RWPE1 (cell line): ENCODE measurements around the gene UQCC2.

Experiments
- CTCF ChIA-PET: fragments of 350-600 bp; sonication (Branson Sonifier 250); formaldehyde crosslinking; extraction: SDS; loops from one replicate; lab custom pipeline; 2021; lab: Yijun Ruan, JAX
- POLR2A ChIA-PET: fragments of 400-600 bp; formaldehyde crosslinking; extraction: SDS; loops from one replicate; lab custom pipeline; 2020; ENCODE audit warnings: antibody characterized with exemption; ENCODE audit not compliant: low non-redundant PET; lab: Yijun Ruan, JAX
- DNase-seq: peaks from one replicate; pipeline ENCODE4 v3.0.0; 2012; ENCODE audit warnings: low spot score
- H3K27ac ChIP-seq: fragments of 450-650 bp; 2 replicates; pipeline ENCODE4 v1.5.1; 2017
- TF ChIP-seq, protein P1 (sequence below): fragments of 450-650 bp; conservative IDR thresholded peaks from 2 replicates; pipeline ENCODE4 v1.5.1; 2017; ENCODE audit warnings: low read depth, mild to moderate bottlenecking

The UQCC2 gene

DNA sequence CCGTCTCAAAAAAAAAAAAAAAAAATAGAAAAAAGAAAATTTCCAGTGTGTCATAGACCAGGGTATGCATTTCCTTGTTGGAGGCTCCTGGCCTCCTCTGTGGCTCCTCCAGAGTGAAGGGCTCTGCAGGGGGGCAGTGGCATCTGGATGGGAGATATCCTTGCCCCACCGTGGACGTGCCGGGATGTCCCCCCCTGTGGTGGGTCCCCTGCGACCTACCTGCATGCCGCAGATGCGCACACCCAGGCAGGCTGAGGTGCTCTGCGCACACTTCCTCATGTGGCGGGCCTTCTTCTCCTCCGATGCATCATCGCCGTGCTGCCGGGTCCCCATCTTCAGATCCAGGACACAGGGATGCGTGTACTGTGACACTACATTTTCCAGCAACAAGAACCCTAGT is 13.7 kb upstream of the UQCC2 start:
- TF ChIP-seq, protein P1, sequence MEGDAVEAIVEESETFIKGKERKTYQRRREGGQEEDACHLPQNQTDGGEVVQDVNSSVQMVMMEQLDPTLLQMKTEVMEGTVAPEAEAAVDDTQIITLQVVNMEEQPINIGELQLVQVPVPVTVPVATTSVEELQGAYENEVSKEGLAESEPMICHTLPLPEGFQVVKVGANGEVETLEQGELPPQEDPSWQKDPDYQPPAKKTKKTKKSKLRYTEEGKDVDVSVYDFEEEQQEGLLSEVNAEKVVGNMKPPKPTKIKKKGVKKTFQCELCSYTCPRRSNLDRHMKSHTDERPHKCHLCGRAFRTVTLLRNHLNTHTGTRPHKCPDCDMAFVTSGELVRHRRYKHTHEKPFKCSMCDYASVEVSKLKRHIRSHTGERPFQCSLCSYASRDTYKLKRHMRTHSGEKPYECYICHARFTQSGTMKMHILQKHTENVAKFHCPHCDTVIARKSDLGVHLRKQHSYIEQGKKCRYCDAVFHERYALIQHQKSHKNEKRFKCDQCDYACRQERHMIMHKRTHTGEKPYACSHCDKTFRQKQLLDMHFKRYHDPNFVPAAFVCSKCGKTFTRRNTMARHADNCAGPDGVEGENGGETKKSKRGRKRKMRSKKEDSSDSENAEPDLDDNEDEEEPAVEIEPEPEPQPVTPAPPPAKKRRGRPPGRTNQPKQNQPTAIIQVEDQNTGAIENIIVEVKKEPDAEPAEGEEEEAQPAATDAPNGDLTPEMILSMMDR = no peak
- ChIA-PET POLR2A (no interaction called here), CTCF (interaction anchor here (0.7 kb wide), 1 partner anchor 19 kb away, joined by 7 read pairs; no protein-coding TSS in a partner anchor)
- DNase-seq = no peak
- no peak overlapping the region for H3K27ac ChIP-seq

DNA sequence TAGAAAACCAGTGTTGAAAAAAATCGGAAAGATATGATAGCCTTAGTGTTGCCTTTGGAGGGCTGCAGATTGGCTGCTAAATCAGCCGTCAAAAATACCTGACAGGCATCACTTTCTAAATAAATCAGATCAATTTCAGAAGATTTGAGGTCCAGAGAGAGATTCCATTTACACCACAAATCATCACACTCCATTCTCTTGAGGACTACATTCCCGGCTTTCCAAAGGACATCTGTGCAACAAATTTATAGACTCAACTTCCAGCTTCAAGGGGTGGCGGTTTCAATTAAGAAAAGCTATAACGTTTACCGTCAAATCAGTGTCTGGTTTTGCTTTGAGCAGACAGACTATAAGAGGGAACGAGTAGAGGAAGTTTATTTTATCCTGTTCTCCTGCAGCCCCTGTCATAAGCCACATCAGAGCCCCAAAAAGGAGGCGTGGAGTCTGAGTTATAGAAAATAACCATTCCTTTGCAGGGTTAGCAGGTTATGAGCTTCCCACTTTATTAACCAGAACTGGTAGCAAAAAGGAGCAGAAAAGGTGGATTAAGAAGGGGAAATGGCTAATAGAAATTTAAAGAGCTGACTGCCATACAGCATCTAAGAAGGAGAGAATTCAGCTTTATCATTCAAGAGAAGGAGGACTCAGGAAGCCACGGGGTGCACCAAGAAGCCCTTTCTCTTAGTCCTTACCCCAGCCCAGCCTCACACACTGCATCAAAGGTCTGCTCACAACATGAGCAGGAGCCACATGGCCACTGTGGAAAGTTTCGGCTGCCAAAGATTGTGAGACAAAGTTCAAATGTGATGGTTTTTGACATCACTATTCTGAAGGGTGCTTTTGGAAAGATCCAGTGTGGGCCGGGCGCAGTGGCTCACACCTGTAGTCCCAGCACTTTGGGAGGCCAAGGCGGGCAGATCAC is 12.9 kb upstream of the UQCC2 start:
- no peak overlapping the region for H3K27ac ChIP-seq
- no peak for DNase-seq
- ChIA-PET CTCF (interaction anchor here (0.7 to 0.8 kb wide), 2 partner anchors 20 kb away, joined by 3 to 7 read pairs; no protein-coding TSS in a partner anchor), POLR2A (no interaction called here)
- TF ChIP-seq, protein P1 = no peak

DNA sequence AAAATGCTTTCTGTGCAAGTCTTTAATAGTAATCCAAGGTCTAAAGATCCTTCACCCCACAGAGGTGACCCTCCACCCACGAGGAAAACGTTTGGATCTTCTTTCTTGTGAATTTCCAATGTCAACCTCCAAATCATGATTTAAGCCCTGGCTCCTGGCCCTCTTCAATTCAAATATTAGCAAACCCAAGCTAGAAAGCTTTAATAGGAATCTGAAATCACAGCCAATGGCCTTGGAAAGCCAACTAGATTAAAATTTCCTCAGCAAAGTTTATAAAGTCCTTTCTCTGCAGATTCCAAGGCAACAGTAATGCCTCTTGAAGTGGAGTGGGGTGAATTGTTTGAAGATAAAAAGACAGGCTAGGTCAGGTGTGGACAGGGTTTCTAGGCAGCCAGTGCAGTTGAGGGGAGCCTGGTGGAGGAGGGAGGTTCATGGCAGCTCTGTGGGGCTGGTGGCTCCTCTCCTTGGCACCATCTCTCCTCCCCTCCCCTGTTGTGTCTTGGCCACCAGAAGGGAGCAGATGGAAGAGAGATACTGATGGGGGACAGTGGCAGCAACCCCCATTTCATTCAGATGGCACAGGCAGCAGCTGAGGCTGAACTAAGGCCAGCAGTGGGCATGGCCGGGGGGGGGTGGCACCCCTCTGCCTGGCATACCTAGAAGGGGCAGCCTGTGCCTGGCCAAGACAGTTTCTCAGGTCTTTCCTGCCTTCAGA is 12.0 kb upstream of the UQCC2 start:
- no peak overlapping the region for H3K27ac ChIP-seq
- TF ChIP-seq, protein P1 = no peak
- POLR2A ChIA-PET = no interaction called here
- CTCF ChIA-PET = interaction anchor here (0.6 to 0.8 kb wide), 3 partner anchors 21 to 1676 kb away, joined by 3 to 5 read pairs (median 3); no protein-coding TSS in a partner anchor
- no peak for DNase-seq

DNA sequence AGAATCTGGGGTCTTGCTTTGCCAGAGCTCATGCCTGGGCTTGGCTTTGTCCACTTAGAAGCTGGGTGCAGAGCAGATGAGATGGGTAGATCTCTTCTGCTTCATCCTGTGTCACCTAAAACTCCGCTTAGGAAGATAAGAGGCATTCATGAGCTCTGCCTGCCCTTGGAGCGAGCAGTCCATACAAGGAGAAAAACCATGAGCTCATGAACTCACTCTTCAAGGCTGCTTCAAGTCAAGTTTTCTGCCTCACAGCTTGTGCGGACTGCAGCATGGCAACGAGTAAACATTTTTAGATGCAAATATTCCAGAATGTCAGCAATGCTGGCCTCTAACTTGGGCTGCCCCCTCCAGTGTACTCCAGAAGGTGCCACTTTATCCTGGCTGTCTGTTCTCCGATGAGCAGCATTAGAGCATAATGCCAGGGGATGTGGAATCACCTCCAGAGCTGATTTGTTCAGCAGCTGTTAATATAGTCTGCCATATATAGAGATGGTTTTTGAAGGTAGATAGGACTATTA is 10.7 kb upstream of the UQCC2 start:
- no peak for DNase-seq
- TF ChIP-seq, protein P1 = no peak
- POLR2A ChIA-PET = interaction anchor here (0.6 kb wide), 1 partner anchor 974 kb away, joined by 9 read pairs; no protein-coding TSS in a partner anchor
- CTCF ChIA-PET = interaction anchor here (0.5 to 1.1 kb wide), 2 partner anchors 22 to 132 kb away, joined by 4 to 5 read pairs; no protein-coding TSS in a partner anchor
- H3K27ac ChIP-seq = no peak overlapping the region

DNA sequence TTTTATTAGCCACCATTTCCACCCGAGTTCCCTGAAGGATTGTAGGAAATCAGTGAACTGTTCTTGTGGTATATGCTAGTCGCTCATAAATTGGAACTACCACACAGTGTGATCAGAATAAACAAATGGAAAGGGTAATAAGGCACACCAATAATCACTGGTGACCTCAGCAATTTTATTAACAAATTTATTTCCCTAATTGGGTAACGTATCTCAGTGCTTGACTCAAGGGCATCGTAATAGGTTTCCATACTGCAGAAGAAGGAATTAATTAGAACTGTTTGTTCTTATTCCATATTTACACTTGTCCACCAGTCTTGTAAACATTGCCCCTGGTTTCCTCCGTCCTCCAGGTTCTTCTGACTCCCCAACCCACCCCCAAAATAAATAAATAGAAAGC is 10.0 kb upstream of the UQCC2 start:
- no peak for DNase-seq
- CTCF ChIA-PET = interaction anchor here (1.1 kb wide), 1 partner anchor 22 kb away, joined by 4 read pairs; no protein-coding TSS in a partner anchor
- POLR2A ChIA-PET = no interaction called here
- H3K27ac ChIP-seq = no peak overlapping the region
- TF ChIP-seq, protein P1 = no peak

DNA sequence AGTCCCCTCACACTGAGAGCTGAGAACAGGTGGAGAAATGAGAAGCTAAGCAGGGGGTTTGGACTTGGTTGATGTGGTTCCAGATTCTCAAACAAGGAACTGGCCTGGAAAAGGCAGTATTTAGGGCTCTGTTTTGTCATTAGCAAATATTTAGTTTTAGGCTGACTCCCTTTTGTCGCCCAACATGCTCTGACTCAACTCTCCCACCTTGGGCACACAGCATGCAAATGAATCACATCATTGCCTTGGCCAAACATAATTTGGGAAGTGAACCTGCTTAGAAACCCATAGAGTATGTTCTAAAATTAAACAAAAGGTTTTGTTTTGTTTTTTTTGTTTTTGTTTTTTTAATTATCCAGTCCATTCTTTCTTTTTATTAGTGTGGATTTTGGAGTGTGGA is 9.5 kb upstream of the UQCC2 start:
- TF ChIP-seq, protein P1 = no peak
- DNase-seq = no peak
- no peak overlapping the region for H3K27ac ChIP-seq
- ChIA-PET CTCF (interaction anchor here (0.8 kb wide), 1 partner anchor 434 kb away, joined by 3 read pairs; no protein-coding TSS in a partner anchor), POLR2A (no interaction called here)
